ENCODE results near the gene FNIP1. TPM values are rescaled to one million over a fixed set of nuclear protein-coding genes. Genes with fewer than 3 reads are reported as not detected.
"Not testable (repeated sequence)": the region's sequence is repeated elsewhere in the genome, so short reads cannot be mapped to it uniquely, and the experiment has no call there.

Gene FNIP1
- total RNA-seq, 5 donors from 2014 or later (not counting 1 experiment from before 2014, with no cell fraction given): 26.7 to 32.7 (median 27.7) TPM

GRCh38 chr5:131682175-131682574 is 114.6 kb downstream of the FNIP1 start:
- no peak overlapping the region for H3K4me3 ChIP-seq (ENCODE audit: control insufficient read depth in 1 of 2, extremely low read depth in 1 of 2, low read length in 1 of 2)
- Mint-ChIP-seq H3K27me3 (no peaks in the 10 kb centered on the region), H3K36me3 (peaks cover 39% of the 10 kb centered on the region), H3K4me3 (no peak overlapping the region), H3K4me1 (peaks cover 0 to 5% (median 2%) of the 10 kb centered on the region in 3 donors), H3K27ac (no peak overlapping the region), H3K9me3 (no peaks in the 10 kb centered on the region)
- H3K36me3 ChIP-seq (ENCODE audit: control insufficient read depth in 2 of 2, extremely low read depth in 1 of 2, insufficient read depth in 1 of 2, low read length in 1 of 2): peaks cover 0 to 17% of the 10 kb centered on the region in 2 donors
- ChIA-PET POLR2A (interaction anchor here in 1 of 2 donors (0.6 kb wide), 1 partner anchor 262 kb away, joined by 7 read pairs; no protein-coding TSS in a partner anchor), CTCF (no interaction called here)
- H3K4me1 ChIP-seq (ENCODE audit: control insufficient read depth in 1 of 2, extremely low read depth in 1 of 2, insufficient read depth in 2 of 2, low read length in 2 of 2): no peaks in the 10 kb centered on the region
- no CpG with 5 or more reads among the region's 5 CpGs for WGBS (ENCODE audit: insufficient coverage)
- DNase-seq (no peak), ATAC-seq (replicated peaks in 1 of 4) (no peak)
- no peaks in the 10 kb centered on the region for H3K9me3 ChIP-seq
- no peak overlapping the region for H3K27ac ChIP-seq (ENCODE audit: low read length)
- H3K27me3 ChIP-seq (replicated peaks in 1 of 2; ENCODE audit: control insufficient read depth in 2 of 2, extremely low read depth in 1 of 2, insufficient read depth in 2 of 2, low read length in 1 of 2): no peaks in the 10 kb centered on the region

- POLR2A ChIA-PET: interaction anchor here in 1 of 2 donors (0.7 kb wide), 1 partner anchor 93 kb away, joined by 3 read pairs; no protein-coding TSS in a partner anchor
Measured at GRCh38 chr5:131679911-131680310, 116.9 kb downstream of the FNIP1 start.

GRCh38 chr5:131678273-131678672 is 118.5 kb downstream of the FNIP1 start:
- H3K27ac ChIP-seq (ENCODE audit: low read length); H3K4me1 ChIP-seq (ENCODE audit: control insufficient read depth in 1 of 2, extremely low read depth in 1 of 2, insufficient read depth in 2 of 2, low read length in 2 of 2); POLR2A ChIA-PET; H3K4me3 ChIP-seq (ENCODE audit: control insufficient read depth in 1 of 2, extremely low read depth in 1 of 2, low read length in 1 of 2); ATAC-seq (replicated peaks in 1 of 4); H3K4me3 Mint-ChIP-seq; CTCF ChIA-PET; H3K27me3 ChIP-seq (replicated peaks in 1 of 2; ENCODE audit: control insufficient read depth in 2 of 2, extremely low read depth in 1 of 2, insufficient read depth in 2 of 2, low read length in 1 of 2); DNase-seq; H3K9me3 ChIP-seq; H3K27ac Mint-ChIP-seq; H3K4me1 Mint-ChIP-seq; H3K27me3 Mint-ChIP-seq; H3K9me3 Mint-ChIP-seq: not testable (repeated sequence)
- WGBS (ENCODE audit: insufficient coverage): 100% methylated on average over 2 of the region's 10 CpGs
- H3K36me3 Mint-ChIP-seq: peaks cover 55% of the 10 kb centered on the region
- peaks cover 0 to 43% of the 10 kb centered on the region in 2 donors for H3K36me3 ChIP-seq (ENCODE audit: control insufficient read depth in 2 of 2, extremely low read depth in 1 of 2, insufficient read depth in 1 of 2, low read length in 1 of 2)

More at GRCh38 chr5:131679911-131680310, 116.9 kb downstream of the FNIP1 start:
- no peaks in the 10 kb centered on the region for H3K9me3 ChIP-seq
- H3K27me3 ChIP-seq (replicated peaks in 1 of 2; ENCODE audit: control insufficient read depth in 2 of 2, extremely low read depth in 1 of 2, insufficient read depth in 2 of 2, low read length in 1 of 2): no peaks in the 10 kb centered on the region
- Mint-ChIP-seq H3K27me3 (no peaks in the 10 kb centered on the region), H3K4me3 (no peak overlapping the region), H3K4me1 (peaks cover 0 to 5% (median 2%) of the 10 kb centered on the region in 3 donors), H3K36me3 (peaks cover 48% of the 10 kb centered on the region), H3K27ac (no peak overlapping the region), H3K9me3 (no peaks in the 10 kb centered on the region)
- WGBS (ENCODE audit: insufficient coverage): no CpG with 5 or more reads among the region's 1 CpG
- H3K36me3 ChIP-seq (ENCODE audit: control insufficient read depth in 2 of 2, extremely low read depth in 1 of 2, insufficient read depth in 1 of 2, low read length in 1 of 2): peaks cover 0 to 33% of the 10 kb centered on the region in 2 donors
- no peak for DNase-seq
- no peak overlapping the region for H3K27ac ChIP-seq (ENCODE audit: low read length)
- ATAC-seq (replicated peaks in 1 of 4): no peak
- H3K4me1 ChIP-seq (ENCODE audit: control insufficient read depth in 1 of 2, extremely low read depth in 1 of 2, insufficient read depth in 2 of 2, low read length in 2 of 2): no peaks in the 10 kb centered on the region
- no peak overlapping the region for H3K4me3 ChIP-seq (ENCODE audit: control insufficient read depth in 1 of 2, extremely low read depth in 1 of 2, low read length in 1 of 2)
- CTCF ChIA-PET: no interaction called here

DNA sequence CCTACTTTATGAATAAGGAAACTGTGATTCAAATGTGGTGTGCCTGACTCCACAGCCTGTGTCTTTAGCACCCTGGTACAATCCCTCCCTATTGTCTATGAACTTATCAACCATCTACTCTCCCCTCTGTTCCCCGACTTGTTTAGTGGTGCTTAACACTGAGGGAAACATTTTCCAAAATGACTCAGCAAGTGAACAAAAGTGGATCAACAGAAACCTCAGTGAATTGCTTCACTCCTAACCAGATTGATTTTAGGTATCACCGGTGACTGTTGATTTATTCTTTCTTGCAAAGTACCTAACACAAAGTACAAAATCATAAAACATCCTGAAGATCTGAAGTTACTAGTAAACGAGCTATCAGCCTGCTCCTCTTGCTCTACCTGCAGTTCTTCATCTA is 119.7 kb downstream of the FNIP1 start:
- Histone ChIP-seq H3K9me3 (no peaks in the 10 kb centered on the region), H3K4me1 (ENCODE audit: control insufficient read depth in 1 of 2, extremely low read depth in 1 of 2, insufficient read depth in 2 of 2, low read length in 2 of 2) (no peaks in the 10 kb centered on the region), H3K4me3 (ENCODE audit: control insufficient read depth in 1 of 2, extremely low read depth in 1 of 2, low read length in 1 of 2) (no peak overlapping the region), H3K36me3 (ENCODE audit: control insufficient read depth in 2 of 2, extremely low read depth in 1 of 2, insufficient read depth in 1 of 2, low read length in 1 of 2) (peaks cover 0 to 49% of the 10 kb centered on the region in 2 donors), H3K27ac (ENCODE audit: low read length) (no peak overlapping the region), H3K27me3 (replicated peaks in 1 of 2; ENCODE audit: control insufficient read depth in 2 of 2, extremely low read depth in 1 of 2, insufficient read depth in 2 of 2, low read length in 1 of 2) (no peaks in the 10 kb centered on the region)
- Mint-ChIP-seq H3K27me3 (no peaks in the 10 kb centered on the region), H3K4me1 (peaks cover 0 to 8% (median 1%) of the 10 kb centered on the region in 3 donors), H3K4me3 (no peak overlapping the region), H3K36me3 (peaks cover 53% of the 10 kb centered on the region), H3K27ac (no peak overlapping the region), H3K9me3 (no peaks in the 10 kb centered on the region)
- WGBS (ENCODE audit: insufficient coverage): 66% methylated on average over 2 of the region's 3 CpGs
- DNase-seq (no peak), ATAC-seq (replicated peaks in 1 of 4) (no peak)
- ChIA-PET POLR2A (no interaction called here), CTCF (interaction anchor here in 1 of 2 donors (0.6 kb wide), 1 partner anchor 107 kb away, joined by 6 read pairs; no protein-coding TSS in a partner anchor)

DNA sequence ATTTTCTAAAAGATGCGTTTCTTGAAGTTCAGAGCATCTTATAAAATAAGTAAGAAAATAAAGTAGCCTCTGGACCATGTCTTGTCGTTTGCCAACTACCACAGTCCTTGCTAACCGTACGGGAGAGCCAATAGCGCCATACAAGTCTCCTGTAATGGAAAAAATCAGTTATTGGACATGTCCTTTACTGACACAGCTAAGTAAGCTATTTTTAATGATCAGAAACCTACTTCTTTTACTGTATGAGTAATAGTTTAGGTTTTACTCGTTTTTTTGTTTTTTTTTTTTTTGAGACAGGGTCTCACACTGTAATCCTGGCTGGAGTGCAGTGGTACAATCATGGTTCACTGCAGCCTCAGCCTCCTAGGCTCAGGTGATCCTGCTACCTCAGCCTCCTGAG is 124.0 kb downstream of the FNIP1 start:
- CTCF ChIA-PET: interaction anchor here (0.6 to 0.7 kb wide), 4 partner anchors 83 to 1414 kb away, joined by 3 to 5 read pairs (median 4); no protein-coding TSS in a partner anchor
- H3K4me1 ChIP-seq (ENCODE audit: control insufficient read depth in 1 of 2, extremely low read depth in 1 of 2, insufficient read depth in 2 of 2, low read length in 2 of 2): no peaks in the 10 kb centered on the region
- H3K4me1 Mint-ChIP-seq: peaks cover 2 to 9% (median 7%) of the 10 kb centered on the region in 3 donors
- no peak overlapping the region for H3K27ac ChIP-seq (ENCODE audit: low read length)
- H3K27me3 Mint-ChIP-seq: no peaks in the 10 kb centered on the region
- POLR2A ChIA-PET: interaction anchor here in 1 of 2 donors (0.6 kb wide), 1 partner anchor 16 kb away, joined by 3 read pairs; no protein-coding TSS in a partner anchor
- no peak for ATAC-seq (replicated peaks in 1 of 4)
- peaks cover 70% of the 10 kb centered on the region for H3K36me3 Mint-ChIP-seq
- no peak overlapping the region for H3K4me3 ChIP-seq (ENCODE audit: control insufficient read depth in 1 of 2, extremely low read depth in 1 of 2, low read length in 1 of 2)
- H3K9me3 Mint-ChIP-seq: no peaks in the 10 kb centered on the region
- H3K27me3 ChIP-seq (replicated peaks in 1 of 2; ENCODE audit: control insufficient read depth in 2 of 2, extremely low read depth in 1 of 2, insufficient read depth in 2 of 2, low read length in 1 of 2): no peaks in the 10 kb centered on the region
- peaks cover 0 to 59% of the 10 kb centered on the region in 2 donors for H3K36me3 ChIP-seq (ENCODE audit: control insufficient read depth in 2 of 2, extremely low read depth in 1 of 2, insufficient read depth in 1 of 2, low read length in 1 of 2)
- no peak for DNase-seq
- no peaks in the 10 kb centered on the region for H3K9me3 ChIP-seq
- H3K27ac Mint-ChIP-seq: no peak overlapping the region
- WGBS (ENCODE audit: insufficient coverage): 100% methylated on average over 1 of the region's 6 CpGs
- no peak overlapping the region for H3K4me3 Mint-ChIP-seq

- Mint-ChIP-seq H3K4me3 (no peak overlapping the region), H3K27me3 (no peaks in the 10 kb centered on the region), H3K9me3 (no peaks in the 10 kb centered on the region), H3K36me3 (peaks cover 67% of the 10 kb centered on the region), H3K27ac (peak overlapping the region in 1 of 2 donors; percentile 50), H3K4me1 (peaks cover 2 to 7% (median 6%) of the 10 kb centered on the region in 3 donors)
- Histone ChIP-seq H3K4me3 (ENCODE audit: control insufficient read depth in 1 of 2, extremely low read depth in 1 of 2, low read length in 1 of 2) (no peak overlapping the region), H3K4me1 (ENCODE audit: control insufficient read depth in 1 of 2, extremely low read depth in 1 of 2, insufficient read depth in 2 of 2, low read length in 2 of 2) (no peaks in the 10 kb centered on the region), H3K27me3 (replicated peaks in 1 of 2; ENCODE audit: control insufficient read depth in 2 of 2, extremely low read depth in 1 of 2, insufficient read depth in 2 of 2, low read length in 1 of 2) (no peaks in the 10 kb centered on the region), H3K36me3 (ENCODE audit: control insufficient read depth in 2 of 2, extremely low read depth in 1 of 2, insufficient read depth in 1 of 2, low read length in 1 of 2) (peaks cover 0 to 57% of the 10 kb centered on the region in 2 donors), H3K27ac (ENCODE audit: low read length) (no peak overlapping the region), H3K9me3 (no peaks in the 10 kb centered on the region)
- ATAC-seq (replicated peaks in 1 of 4) (no peak), DNase-seq (no peak)
- 100% methylated on average over 1 of the region's 2 CpGs for WGBS (ENCODE audit: insufficient coverage)
- POLR2A ChIA-PET: no interaction called here
- CTCF ChIA-PET: interaction anchor here (0.6 to 0.7 kb wide), 4 partner anchors 16 to 1413 kb away, joined by 3 to 5 read pairs (median 3); no protein-coding TSS in a partner anchor
Measured at GRCh38 chr5:131671994-131672655, 124.7 kb downstream of the FNIP1 start.

All from T-cell (primary cell).